A673 (cell line): ENCODE results near the gene LRRC38.

Experiments used
- EZH2 ChIP-seq: fragments of 200-600 bp; sonication (generic); IDR thresholded peaks from 2 replicates; pipeline ENCODE4 v1.6.1; 2017; ENCODE audit warnings: borderline replicate concordance, low read depth, mild to moderate bottlenecking, mixed read lengths, antibody characterized with exemption, low read length; ENCODE audit not compliant: poor library complexity, severe bottlenecking
- TF ChIP-seq, protein P1 (sequence below): fragments of 300-800, 200-600 bp; sonication (generic); conservative IDR thresholded peaks from 2 replicates; pipeline ENCODE4 v1.5.1; 2017; ENCODE audit warnings: low read depth, mild to moderate bottlenecking, antibody characterized with exemption, low read length, moderate library complexity, mixed read lengths

DNA sequence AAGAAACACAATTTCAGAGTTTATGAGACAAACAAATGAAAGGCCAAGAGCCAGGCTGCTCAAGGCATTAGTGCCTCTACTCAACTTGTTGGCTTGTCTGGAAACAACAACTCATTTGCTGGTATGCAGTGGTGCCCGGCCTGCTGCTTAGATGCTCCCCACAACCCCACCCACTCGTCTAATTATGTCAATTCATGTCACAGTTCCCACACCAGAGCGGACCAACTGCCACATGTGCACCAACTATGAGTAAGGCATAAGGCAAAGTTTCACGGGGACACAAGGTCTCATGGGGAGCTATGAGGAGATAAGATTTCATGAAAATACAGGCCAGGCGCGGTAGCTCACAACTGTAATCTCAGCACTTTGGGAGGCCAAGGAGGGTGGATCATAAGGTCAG is 34.5 kb upstream of the LRRC38 start:
- TF ChIP-seq EZH2: no peak
- TF ChIP-seq, protein P1, sequence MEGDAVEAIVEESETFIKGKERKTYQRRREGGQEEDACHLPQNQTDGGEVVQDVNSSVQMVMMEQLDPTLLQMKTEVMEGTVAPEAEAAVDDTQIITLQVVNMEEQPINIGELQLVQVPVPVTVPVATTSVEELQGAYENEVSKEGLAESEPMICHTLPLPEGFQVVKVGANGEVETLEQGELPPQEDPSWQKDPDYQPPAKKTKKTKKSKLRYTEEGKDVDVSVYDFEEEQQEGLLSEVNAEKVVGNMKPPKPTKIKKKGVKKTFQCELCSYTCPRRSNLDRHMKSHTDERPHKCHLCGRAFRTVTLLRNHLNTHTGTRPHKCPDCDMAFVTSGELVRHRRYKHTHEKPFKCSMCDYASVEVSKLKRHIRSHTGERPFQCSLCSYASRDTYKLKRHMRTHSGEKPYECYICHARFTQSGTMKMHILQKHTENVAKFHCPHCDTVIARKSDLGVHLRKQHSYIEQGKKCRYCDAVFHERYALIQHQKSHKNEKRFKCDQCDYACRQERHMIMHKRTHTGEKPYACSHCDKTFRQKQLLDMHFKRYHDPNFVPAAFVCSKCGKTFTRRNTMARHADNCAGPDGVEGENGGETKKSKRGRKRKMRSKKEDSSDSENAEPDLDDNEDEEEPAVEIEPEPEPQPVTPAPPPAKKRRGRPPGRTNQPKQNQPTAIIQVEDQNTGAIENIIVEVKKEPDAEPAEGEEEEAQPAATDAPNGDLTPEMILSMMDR: no peak
